ENCODE data around the gene MUS81. TPM values are rescaled to one million over a fixed set of nuclear protein-coding genes. Genes with fewer than 3 reads are reported as not detected.
A peak's percentile ranks its signal among the peaks of the same experiment; 100 is the strongest.

MUS81 gene
- total and polyA plus RNA-seq, 2 of the 13 experiments (the other 11 are each of a cell fraction or from before 2014, with no cell fraction given): 25.6 to 30.2 TPM

DNA sequence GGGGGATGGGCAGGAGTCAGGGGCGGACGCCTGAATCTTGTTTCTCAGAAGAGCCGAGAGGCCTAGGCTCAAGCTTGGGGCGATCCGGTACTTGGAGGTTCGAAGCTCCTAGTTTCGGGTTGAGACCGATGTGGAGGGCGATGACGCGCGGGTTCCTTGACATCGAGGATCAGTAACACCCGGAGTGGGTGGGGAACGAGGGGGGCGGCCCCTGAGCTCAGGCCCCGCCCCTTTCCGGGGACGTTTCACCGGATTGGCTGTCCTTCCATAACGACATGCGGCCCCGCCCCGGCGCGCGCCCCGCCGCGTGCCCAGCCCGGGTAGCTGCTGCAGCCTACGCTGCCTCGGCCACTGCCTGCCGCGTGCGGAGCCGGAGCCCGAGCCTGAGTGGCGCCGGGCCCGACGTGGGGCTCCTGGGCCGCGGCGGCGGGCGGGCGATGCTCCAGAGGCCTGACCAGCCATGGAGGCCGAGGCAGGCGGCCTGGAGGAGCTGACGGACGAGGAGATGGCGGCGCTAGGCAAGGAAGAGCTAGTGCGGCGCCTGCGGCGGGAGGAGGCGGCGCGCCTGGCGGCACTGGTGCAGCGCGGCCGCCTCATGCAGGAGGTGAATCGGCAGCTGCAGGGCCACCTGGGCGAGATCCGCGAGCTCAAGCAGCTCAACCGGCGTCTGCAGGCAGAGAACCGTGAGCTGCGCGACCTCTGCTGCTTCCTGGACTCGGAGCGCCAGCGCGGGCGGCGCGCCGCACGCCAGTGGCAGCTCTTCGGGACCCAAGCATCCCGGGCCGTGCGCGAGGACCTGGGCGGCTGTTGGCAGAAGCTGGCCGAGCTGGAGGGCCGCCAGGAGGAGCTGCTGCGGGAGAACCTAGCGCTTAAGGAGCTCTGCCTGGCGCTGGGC, 30.3 kb downstream of the MUS81 start, which contains the start of gene CCDC85B (continued):
- TF ChIP-seq, protein P1, sequence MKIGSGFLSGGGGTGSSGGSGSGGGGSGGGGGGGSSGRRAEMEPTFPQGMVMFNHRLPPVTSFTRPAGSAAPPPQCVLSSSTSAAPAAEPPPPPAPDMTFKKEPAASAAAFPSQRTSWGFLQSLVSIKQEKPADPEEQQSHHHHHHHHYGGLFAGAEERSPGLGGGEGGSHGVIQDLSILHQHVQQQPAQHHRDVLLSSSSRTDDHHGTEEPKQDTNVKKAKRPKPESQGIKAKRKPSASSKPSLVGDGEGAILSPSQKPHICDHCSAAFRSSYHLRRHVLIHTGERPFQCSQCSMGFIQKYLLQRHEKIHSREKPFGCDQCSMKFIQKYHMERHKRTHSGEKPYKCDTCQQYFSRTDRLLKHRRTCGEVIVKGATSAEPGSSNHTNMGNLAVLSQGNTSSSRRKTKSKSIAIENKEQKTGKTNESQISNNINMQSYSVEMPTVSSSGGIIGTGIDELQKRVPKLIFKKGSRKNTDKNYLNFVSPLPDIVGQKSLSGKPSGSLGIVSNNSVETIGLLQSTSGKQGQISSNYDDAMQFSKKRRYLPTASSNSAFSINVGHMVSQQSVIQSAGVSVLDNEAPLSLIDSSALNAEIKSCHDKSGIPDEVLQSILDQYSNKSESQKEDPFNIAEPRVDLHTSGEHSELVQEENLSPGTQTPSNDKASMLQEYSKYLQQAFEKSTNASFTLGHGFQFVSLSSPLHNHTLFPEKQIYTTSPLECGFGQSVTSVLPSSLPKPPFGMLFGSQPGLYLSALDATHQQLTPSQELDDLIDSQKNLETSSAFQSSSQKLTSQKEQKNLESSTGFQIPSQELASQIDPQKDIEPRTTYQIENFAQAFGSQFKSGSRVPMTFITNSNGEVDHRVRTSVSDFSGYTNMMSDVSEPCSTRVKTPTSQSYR (CRISPR knock-in tag; IDR thresholded peaks at IDR 0.05; ENCODE audit: borderline replicate concordance): no peak; the same call in 1 of the 2 replicates
- TF ChIP-seq FLYWCH1 (CRISPR knock-in tag; IDR thresholded peaks at IDR 0.05) (no peak), ZFY (CRISPR knock-in tag; IDR thresholded peaks at IDR 0.05) (peak; percentile 93), ZMAT3 (CRISPR knock-in tag; conservative IDR thresholded peaks at IDR 0.05) (peak; percentile 88), ZSCAN9 (CRISPR knock-in tag; IDR thresholded peaks at IDR 0.05; ENCODE audit: borderline replicate concordance) (no peak), MAZ (IDR thresholded peaks at IDR 0.05; ENCODE audit: borderline replicate concordance, low read depth, low read length) (peak; percentile 40), MAZ (CRISPR knock-in tag; IDR thresholded peaks at IDR 0.05; ENCODE audit: low read depth) (peak; percentile 96), TP53 (CRISPR knock-in tag; conservative IDR thresholded peaks at IDR 0.05) (no peak), HNRNPL (IDR thresholded peaks at IDR 0.05; ENCODE audit: low read depth, low read length) (peak; percentile 41; the same call in 1 of the 2 replicates), ZNF772 (CRISPR knock-in tag; IDR thresholded peaks at IDR 0.05) (peak; percentile 53; the same call in 1 of the 2 replicates), ZNF430 (CRISPR knock-in tag; IDR thresholded peaks at IDR 0.05) (peak; percentile 79; the same call in 1 of the 2 replicates), ZNF746 (CRISPR knock-in tag; IDR thresholded peaks at IDR 0.05) (no peak; the same call in 1 of the 2 replicates), ZNF841 (CRISPR knock-in tag; IDR thresholded peaks at IDR 0.05; ENCODE audit: borderline replicate concordance) (no peak)
- TF ChIP-seq, protein P2, sequence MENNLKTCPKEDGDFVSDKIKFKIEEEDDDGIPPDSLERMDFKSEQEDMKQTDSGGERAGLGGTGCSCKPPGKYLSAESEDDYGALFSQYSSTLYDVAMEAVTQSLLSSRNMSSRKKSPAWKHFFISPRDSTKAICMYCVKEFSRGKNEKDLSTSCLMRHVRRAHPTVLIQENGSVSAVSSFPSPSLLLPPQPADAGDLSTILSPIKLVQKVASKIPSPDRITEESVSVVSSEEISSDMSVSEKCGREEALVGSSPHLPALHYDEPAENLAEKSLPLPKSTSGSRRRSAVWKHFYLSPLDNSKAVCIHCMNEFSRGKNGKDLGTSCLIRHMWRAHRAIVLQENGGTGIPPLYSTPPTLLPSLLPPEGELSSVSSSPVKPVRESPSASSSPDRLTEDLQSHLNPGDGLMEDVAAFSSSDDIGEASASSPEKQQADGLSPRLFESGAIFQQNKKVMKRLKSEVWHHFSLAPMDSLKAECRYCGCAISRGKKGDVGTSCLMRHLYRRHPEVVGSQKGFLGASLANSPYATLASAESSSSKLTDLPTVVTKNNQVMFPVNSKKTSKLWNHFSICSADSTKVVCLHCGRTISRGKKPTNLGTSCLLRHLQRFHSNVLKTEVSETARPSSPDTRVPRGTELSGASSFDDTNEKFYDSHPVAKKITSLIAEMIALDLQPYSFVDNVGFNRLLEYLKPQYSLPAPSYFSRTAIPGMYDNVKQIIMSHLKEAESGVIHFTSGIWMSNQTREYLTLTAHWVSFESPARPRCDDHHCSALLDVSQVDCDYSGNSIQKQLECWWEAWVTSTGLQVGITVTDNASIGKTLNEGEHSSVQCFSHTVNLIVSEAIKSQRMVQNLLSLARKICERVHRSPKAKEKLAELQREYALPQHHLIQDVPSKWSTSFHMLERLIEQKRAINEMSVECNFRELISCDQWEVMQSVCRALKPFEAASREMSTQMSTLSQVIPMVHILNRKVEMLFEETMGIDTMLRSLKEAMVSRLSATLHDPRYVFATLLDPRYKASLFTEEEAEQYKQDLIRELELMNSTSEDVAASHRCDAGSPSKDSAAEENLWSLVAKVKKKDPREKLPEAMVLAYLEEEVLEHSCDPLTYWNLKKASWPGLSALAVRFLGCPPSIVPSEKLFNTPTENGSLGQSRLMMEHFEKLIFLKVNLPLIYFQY (CRISPR knock-in tag; IDR thresholded peaks at IDR 0.05; ENCODE audit: borderline replicate concordance): no peak
- TF ChIP-seq, protein P3, sequence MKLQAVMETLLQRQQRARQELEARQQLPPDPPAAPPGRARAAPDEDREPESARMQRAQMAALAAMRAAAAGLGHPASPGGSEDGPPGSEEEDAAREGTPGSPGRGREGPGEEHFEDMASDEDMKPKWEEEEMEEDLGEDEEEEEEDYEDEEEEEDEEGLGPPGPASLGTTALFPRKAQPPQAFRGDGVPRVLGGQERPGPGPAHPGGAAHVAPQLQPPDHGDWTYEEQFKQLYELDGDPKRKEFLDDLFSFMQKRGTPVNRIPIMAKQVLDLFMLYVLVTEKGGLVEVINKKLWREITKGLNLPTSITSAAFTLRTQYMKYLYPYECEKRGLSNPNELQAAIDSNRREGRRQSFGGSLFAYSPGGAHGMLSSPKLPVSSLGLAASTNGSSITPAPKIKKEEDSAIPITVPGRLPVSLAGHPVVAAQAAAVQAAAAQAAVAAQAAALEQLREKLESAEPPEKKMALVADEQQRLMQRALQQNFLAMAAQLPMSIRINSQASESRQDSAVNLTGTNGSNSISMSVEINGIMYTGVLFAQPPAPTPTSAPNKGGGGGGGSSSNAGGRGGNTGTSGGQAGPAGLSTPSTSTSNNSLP (IDR thresholded peaks at IDR 0.05; ENCODE audit: low read depth, low read length): 0 out of 2 replicates have a peak, but pooled peaks have one; percentile 14
- TF ChIP-seq, protein P4, sequence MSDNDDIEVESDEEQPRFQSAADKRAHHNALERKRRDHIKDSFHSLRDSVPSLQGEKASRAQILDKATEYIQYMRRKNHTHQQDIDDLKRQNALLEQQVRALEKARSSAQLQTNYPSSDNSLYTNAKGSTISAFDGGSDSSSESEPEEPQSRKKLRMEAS (IDR thresholded peaks at IDR 0.05): peak; percentile 99
- TF ChIP-seq, protein P5, sequence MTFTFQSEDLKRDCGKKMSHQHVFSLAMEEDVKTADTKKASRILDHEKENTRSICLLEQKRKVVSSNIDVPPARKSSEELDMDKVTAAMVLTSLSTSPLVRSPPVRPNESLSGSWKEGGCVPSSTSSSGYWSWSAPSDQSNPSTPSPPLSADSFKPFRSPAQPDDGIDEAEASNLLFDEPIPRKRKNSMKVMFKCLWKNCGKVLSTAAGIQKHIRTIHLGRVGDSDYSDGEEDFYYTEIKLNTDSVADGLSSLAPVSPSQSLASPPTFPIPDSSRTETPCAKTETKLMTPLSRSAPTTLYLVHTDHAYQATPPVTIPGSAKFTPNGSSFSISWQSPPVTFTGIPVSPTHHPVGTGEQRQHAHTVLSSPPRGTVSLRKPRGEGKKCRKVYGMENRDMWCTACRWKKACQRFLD (CRISPR knock-in tag; IDR thresholded peaks at IDR 0.05; ENCODE audit: borderline replicate concordance): no peak; the same call in 1 of the 2 replicates

All from HepG2 (cell line).